ENCODE data around the gene KLB.
"Not testable (repeated sequence)": the region's sequence is repeated elsewhere in the genome, so short reads cannot be mapped to it uniquely, and the experiment has no call there.

- not testable (repeated sequence) for TF ChIP-seq CTCF, POLR2A (IDR thresholded peaks at IDR 0.05)
Measured at GRCh38 chr4:39411561-39411960, 4.8 kb downstream of the KLB start.
